SK-N-SH treated with all-trans-retinoic acid at 6 μM for 48 hours (cell line): ENCODE data around the gene KRTAP19-4.
"Not testable (repeated sequence)": the region's sequence is repeated elsewhere in the genome, so short reads cannot be mapped to it uniquely, and the experiment has no call there.

Experiments
- ATAC-seq: fragments of 200-7000 bp; cut with Tn5 transposase; 3 replicates; pipeline ENCODE4 v1.9.1; 2020; ENCODE audit warnings: mild to moderate bottlenecking, moderate library complexity
- ARNTL ChIP-seq: fragments of 450-650 bp; formaldehyde crosslinking; IDR thresholded peaks from 2 replicates; pipeline ENCODE4 v1.5.0; 2020; ENCODE audit warnings: low read depth, mild to moderate bottlenecking, moderate library complexity, borderline replicate concordance
- BACH2 ChIP-seq: fragments of 250-450 bp; sonication (Bioruptor Pico); IDR thresholded peaks from 2 replicates; pipeline ENCODE4 v1.9.0; 2021; ENCODE audit warnings: mild to moderate bottlenecking, borderline replicate concordance
- CSDC2 ChIP-seq: fragments of 250-450 bp; sonication (Bioruptor Pico); IDR thresholded peaks from 2 replicates; pipeline ENCODE4 v1.5.0; 2020; ENCODE audit warnings: mild to moderate bottlenecking, moderate library complexity
- CSRNP3 ChIP-seq: fragments of 250-450 bp; sonication (Bioruptor Pico); IDR thresholded peaks from 2 replicates; pipeline ENCODE4 v1.5.1; 2021; ENCODE audit warnings: mild to moderate bottlenecking, moderate library complexity
- ESRRG ChIP-seq: fragments of 250-450 bp; sonication (Bioruptor Pico); IDR thresholded peaks from 2 replicates; pipeline ENCODE4 v1.6.1; 2021; ENCODE audit warnings: mild to moderate bottlenecking
- GLIS3 ChIP-seq: fragments of 250-450 bp; sonication (Bioruptor Pico); IDR thresholded peaks from 2 replicates; pipeline ENCODE4 v1.5.0; 2020; ENCODE audit warnings: mild to moderate bottlenecking, moderate library complexity
- ISL1 ChIP-seq: fragments of 250-450 bp; sonication (Bioruptor Pico); IDR thresholded peaks from 2 replicates; pipeline ENCODE4 v2.1.2; 2022; ENCODE audit warnings: mild to moderate bottlenecking, moderate library complexity
- OSR1 ChIP-seq: fragments of 250-450 bp; sonication (Bioruptor Pico); IDR thresholded peaks from 2 replicates; pipeline ENCODE4 v1.8.0; 2022; ENCODE audit warnings: moderate library complexity, mild to moderate bottlenecking, inconsistent platforms
- PATZ1 ChIP-seq: fragments of 250-450 bp; sonication (Bioruptor Pico); IDR thresholded peaks from 2 replicates; pipeline ENCODE4 v1.8.0; 2020; ENCODE audit warnings: mild to moderate bottlenecking, moderate library complexity, borderline replicate concordance
- POU6F1 ChIP-seq: fragments of 250-450 bp; sonication (Bioruptor Pico); IDR thresholded peaks from 2 replicates; pipeline ENCODE4 v1.8.0; 2021; ENCODE audit warnings: low read depth, mild to moderate bottlenecking, moderate library complexity, borderline replicate concordance
- PPARA ChIP-seq: fragments of 250-450 bp; sonication (Bioruptor Pico); IDR thresholded peaks from 2 replicates; pipeline ENCODE4 v1.5.0; 2020; ENCODE audit warnings: mild to moderate bottlenecking, borderline replicate concordance
- RARB ChIP-seq: fragments of 250-450 bp; sonication (Bioruptor Pico); IDR thresholded peaks from 2 replicates; pipeline ENCODE4 v1.8.0; 2021; ENCODE audit warnings: mild to moderate bottlenecking, moderate library complexity
- SNAI2 ChIP-seq: fragments of 250-450 bp; sonication (Bioruptor Pico); IDR thresholded peaks from 2 replicates; pipeline ENCODE4 v1.5.0; 2020; ENCODE audit warnings: mild to moderate bottlenecking, moderate library complexity
- TCF4 ChIP-seq: fragments of 250-450 bp; sonication (Bioruptor Pico); IDR thresholded peaks from 2 replicates; pipeline ENCODE4 v1.8.0; 2021; ENCODE audit warnings: mild to moderate bottlenecking, moderate library complexity, borderline replicate concordance
- TOX ChIP-seq: fragments of 250-450 bp; sonication (Bioruptor Pico); IDR thresholded peaks from 2 replicates; pipeline ENCODE4 v1.8.0; 2021; ENCODE audit warnings: mild to moderate bottlenecking, moderate library complexity, borderline replicate concordance
- TSHZ2 ChIP-seq: fragments of 250-450 bp; sonication (Bioruptor Pico); IDR thresholded peaks from 2 replicates; pipeline ENCODE4 v1.5.0; 2020; ENCODE audit warnings: mild to moderate bottlenecking, moderate library complexity
- ZC3H10 ChIP-seq: fragments of 250-450 bp; sonication (Bioruptor Pico); IDR thresholded peaks from 2 replicates; pipeline ENCODE4 v1.5.1; 2021; ENCODE audit warnings: mild to moderate bottlenecking, moderate library complexity
- ZFP3 ChIP-seq: fragments of 250-450 bp; sonication (Bioruptor Pico); IDR thresholded peaks from 2 replicates; pipeline ENCODE4 v1.5.0; 2020; ENCODE audit warnings: mild to moderate bottlenecking, moderate library complexity
- ZFP30 ChIP-seq: fragments of 450-650 bp; formaldehyde crosslinking; IDR thresholded peaks from 2 replicates; pipeline ENCODE4 v1.5.0; 2022; ENCODE audit warnings: mild to moderate bottlenecking, moderate library complexity
- ZNF565 ChIP-seq: fragments of 450-650 bp; formaldehyde crosslinking; conservative IDR thresholded peaks from 2 replicates; pipeline ENCODE4 v1.5.0; 2020; ENCODE audit warnings: low read depth, mild to moderate bottlenecking, moderate library complexity
- ZNF70 ChIP-seq: fragments of 450-650 bp; formaldehyde crosslinking; IDR thresholded peaks from 2 replicates; pipeline ENCODE4 v1.5.0; 2020; ENCODE audit warnings: mild to moderate bottlenecking, moderate library complexity
- ZNF8 ChIP-seq: fragments of 450-650 bp; formaldehyde crosslinking; IDR thresholded peaks from 2 replicates; pipeline ENCODE4 v1.5.0; 2020; ENCODE audit warnings: mild to moderate bottlenecking, moderate library complexity

KRTAP19-4 gene

GRCh38 chr21:30518876-30519275 lies 21.9 kb upstream of the KRTAP19-4 start:
- no peak for ATAC-seq
- TF ChIP-seq TCF4 (CRISPR knock-in tag) (no peak), ISL1 (CRISPR knock-in tag) (no peak), ZNF565 (CRISPR knock-in tag) (no peak), ZFP3 (no peak), POU6F1 (CRISPR knock-in tag) (no peak), CSDC2 (CRISPR knock-in tag) (no peak)

- no peak for ATAC-seq
- TF ChIP-seq ZNF565 (CRISPR knock-in tag) (no peak), ZFP3 (no peak), TCF4 (CRISPR knock-in tag) (no peak), ISL1 (CRISPR knock-in tag) (no peak), PPARA (CRISPR knock-in tag) (no peak), ZC3H10 (CRISPR knock-in tag) (no peak), OSR1 (CRISPR knock-in tag) (no peak), RARB (CRISPR knock-in tag) (no peak), CSDC2 (CRISPR knock-in tag) (no peak), ZNF8 (CRISPR knock-in tag) (no peak), POU6F1 (CRISPR knock-in tag) (no peak), BACH2 (CRISPR knock-in tag) (no peak), TOX (CRISPR knock-in tag) (no peak), ESRRG (CRISPR knock-in tag) (no peak)
These were observed 18.7 kb upstream of the KRTAP19-4 start for GRCh38 chr21:30515681-30516080.

GRCh38 chr21:30505621-30506205 lies 8.7 kb upstream of the KRTAP19-4 start:
- not testable (repeated sequence) for ATAC-seq

- no peak for ATAC-seq
- no peak for TF ChIP-seq TSHZ2
- TF ChIP-seq CSDC2 (CRISPR knock-in tag) = no peak
- TF ChIP-seq ZC3H10 (CRISPR knock-in tag) = no peak
- TF ChIP-seq GLIS3 = no peak
- no peak for TF ChIP-seq TOX (CRISPR knock-in tag)
- no peak for TF ChIP-seq PPARA (CRISPR knock-in tag)
- TF ChIP-seq ZFP3 = no peak
- no peak for TF ChIP-seq ZFP30 (CRISPR knock-in tag)
- TF ChIP-seq ZNF70 = no peak
- TF ChIP-seq ISL1 (CRISPR knock-in tag) = no peak
- no peak for TF ChIP-seq SNAI2 (CRISPR knock-in tag)
- TF ChIP-seq ARNTL (CRISPR knock-in tag) = no peak
- TF ChIP-seq CSRNP3 (CRISPR knock-in tag) = no peak
- no peak for TF ChIP-seq POU6F1 (CRISPR knock-in tag)
- no peak for TF ChIP-seq BACH2 (CRISPR knock-in tag)
- no peak for TF ChIP-seq PATZ1 (CRISPR knock-in tag)
- no peak for TF ChIP-seq TCF4 (CRISPR knock-in tag)
- TF ChIP-seq ZNF565 (CRISPR knock-in tag) = no peak
These were observed 5.1 kb upstream of the KRTAP19-4 start, which contains the start of gene KRTAP19-5 for GRCh38 chr21:30502041-30502440. KRTAP19-5 (minus strand) TSS chr21:30502141; CDS start chr21:30502090, 51 bp downstream.
